Measurements from ENCODE around the gene IGLON5.

- TF ChIP-seq CTCF (IDR thresholded peaks at IDR 0.05; ENCODE audit: low read depth, low read length) (no peak), EZH2phosphoT487 (IDR thresholded peaks at IDR 0.05; ENCODE audit: low read depth) (no peak)
Measured at GRCh38 chr19:51380379-51380778, 68.9 kb downstream of the IGLON5 start.
